ENCODE measurements around the gene ZG16B. TPM values are rescaled to one million over a fixed set of nuclear protein-coding genes. Genes with fewer than 3 reads are reported as not detected.

ZG16B gene
- total RNA-seq, 2 donors from 2014 or later: 37.1 to 268 TPM

GRCh38 chr16:2785101-2785991, 44.8 kb upstream of the ZG16B start:
- Histone ChIP-seq H3K4me3 (peak overlapping the region; percentile 15 to 26), H3K27ac (no peak overlapping the region), H3K27me3 (replicated peaks; ENCODE audit: insufficient read depth) (no peaks in the 10 kb centered on the region), H3K4me1 (replicated peaks) (no peaks in the 10 kb centered on the region), H3K36me3 (no peaks in the 10 kb centered on the region), H3K9me3 (no peaks in the 10 kb centered on the region)
- intact Hi-C loops (cut with DNase I): no loop called here
- TF ChIP-seq POLR2A (IDR thresholded peaks at IDR 0.05) (no peak), POLR2AphosphoS5 (IDR thresholded peaks at IDR 0.05) (no peak), CTCF (IDR thresholded peaks at IDR 0.05) (peak in 1 of 4 experiments; percentile 4)
- WGBS: 18% methylated on average over 39 of the region's 79 CpGs
- DNase-seq (ENCODE audit: low spot score): no peak

GRCh38 chr16:2786061-2786825, 43.9 kb upstream of the ZG16B start:
- no peak for DNase-seq (ENCODE audit: low spot score)
- H3K9me3 ChIP-seq: no peaks in the 10 kb centered on the region
- no peaks in the 10 kb centered on the region for H3K36me3 ChIP-seq
- H3K27ac ChIP-seq: no peak overlapping the region
- TF ChIP-seq POLR2AphosphoS5 (IDR thresholded peaks at IDR 0.05) (no peak), CTCF (IDR thresholded peaks at IDR 0.05) (no peak), POLR2A (IDR thresholded peaks at IDR 0.05) (no peak)
- no peak overlapping the region for H3K4me3 ChIP-seq
- intact Hi-C loops (cut with DNase I): no loop called here
- no peaks in the 10 kb centered on the region for H3K4me1 ChIP-seq (replicated peaks)
- no peaks in the 10 kb centered on the region for H3K27me3 ChIP-seq (replicated peaks; ENCODE audit: insufficient read depth)
- 63% methylated on average over 15 of the region's 15 CpGs for WGBS

- Histone ChIP-seq H3K4me3 (no peak overlapping the region), H3K9me3 (no peaks in the 10 kb centered on the region), H3K4me1 (replicated peaks) (no peaks in the 10 kb centered on the region), H3K27ac (no peak overlapping the region), H3K27me3 (replicated peaks; ENCODE audit: insufficient read depth) (no peaks in the 10 kb centered on the region), H3K36me3 (no peaks in the 10 kb centered on the region)
- 49% methylated on average over 3 of the region's 3 CpGs for WGBS
- DNase-seq (ENCODE audit: low spot score): no peak
- TF ChIP-seq CTCF (IDR thresholded peaks at IDR 0.05) (no peak), POLR2AphosphoS5 (IDR thresholded peaks at IDR 0.05) (no peak), POLR2A (IDR thresholded peaks at IDR 0.05) (no peak)
- intact Hi-C loops (cut with DNase I): no loop called here
Observed at GRCh38 chr16:2786826-2787151, 43.3 kb upstream of the ZG16B start.

- TF ChIP-seq POLR2AphosphoS5 (IDR thresholded peaks at IDR 0.05): no peak
- no peak for TF ChIP-seq POLR2A (IDR thresholded peaks at IDR 0.05)
- TF ChIP-seq CTCF (IDR thresholded peaks at IDR 0.05): no peak
- Histone ChIP-seq H3K4me1 (replicated peaks) (no peaks in the 10 kb centered on the region), H3K9me3 (no peaks in the 10 kb centered on the region), H3K36me3 (no peaks in the 10 kb centered on the region), H3K27me3 (replicated peaks; ENCODE audit: insufficient read depth) (no peaks in the 10 kb centered on the region), H3K27ac (no peak within 1 kb of the TSS), H3K4me3 (no peak within 1 kb of the TSS)
- 19% methylated on average over 10 of the region's 10 CpGs for WGBS
- intact Hi-C loops (cut with DNase I): no loop called here
- no peak for DNase-seq (ENCODE audit: low spot score)
Observed at GRCh38 chr16:2787406-2787805, 42.7 kb upstream of the ZG16B start, which contains the start of gene PRSS33. PRSS33 (minus strand) TSS chr16:2787560; CDS start chr16:2786547, 1,013 bp downstream.

Measured in prostate gland (tissue), 2 donors.